MCF 10A (cell line): ENCODE data around the gene FAM204A. TPM values are rescaled to one million over a fixed set of nuclear protein-coding genes. Genes with fewer than 3 reads are reported as not detected.

Source experiments
- BruUV-seq: library from RNA; stranded (reverse); fragments of 400-500 nt; replicated peaks from 2 replicates; lab custom pipeline; 2021; lab: Mats Ljungman, UMichigan
- CTCF ChIA-PET: fragments of 300-600 bp; sonication (Branson Sonifier 250); formaldehyde crosslinking; extraction: SDS; loops from one replicate; lab custom pipeline; 2021; ENCODE audit warnings: antibody characterized with exemption, inconsistent platforms; lab: Yijun Ruan, JAX
- POLR2A ChIA-PET: fragments of 300-600, 350-650 bp; sonication (Branson Sonifier 250); formaldehyde crosslinking; extraction: SDS; loops from one replicate; lab custom pipeline; 2020; ENCODE audit warnings: antibody characterized with exemption, inconsistent platforms; lab: Yijun Ruan, JAX
- DNase-seq: peaks from one replicate; pipeline ENCODE4 v3.0.0-alpha.2; 2018; ENCODE audit not compliant: unreplicated experiment
- H3K27ac Mint-ChIP-seq: one replicate; pipeline ENCODE4 v1.8.0; 2022; ENCODE audit warnings: mild to moderate bottlenecking, low read depth, mixed read lengths; ENCODE audit not compliant: unreplicated experiment
- H3K27me3 Mint-ChIP-seq: one replicate; pipeline ENCODE4 v1.8.0; 2022; ENCODE audit warnings: mixed read lengths; ENCODE audit not compliant: insufficient read depth, unreplicated experiment
- H3K36me3 Mint-ChIP-seq: one replicate; pipeline ENCODE4 v1.8.0; 2022; ENCODE audit warnings: mild to moderate bottlenecking, moderate library complexity, mixed read lengths; ENCODE audit not compliant: insufficient read depth, unreplicated experiment
- H3K4me1 Mint-ChIP-seq: one replicate; pipeline ENCODE4 v1.8.0; 2022; ENCODE audit warnings: mixed read lengths; ENCODE audit not compliant: insufficient read depth, unreplicated experiment
- H3K4me3 Mint-ChIP-seq: one replicate; pipeline ENCODE4 v1.8.0; 2022; ENCODE audit warnings: mild to moderate bottlenecking, moderate library complexity, mixed read lengths; ENCODE audit not compliant: unreplicated experiment
- H3K9me3 Mint-ChIP-seq: one replicate; pipeline ENCODE4 v1.8.0; 2022; ENCODE audit warnings: mixed read lengths; ENCODE audit not compliant: unreplicated experiment
- CTCF ChIP-seq: fragments of 200-600 bp; IDR thresholded peaks from one replicate; pipeline ENCODE4 v1.8.0; 2022; ENCODE audit warnings: antibody characterized with exemption, mild to moderate bottlenecking; ENCODE audit not compliant: unreplicated experiment
- intact Hi-C: fragments of 100-400 bp; cut with micrococcal nuclease; formaldehyde crosslinking; loops from 2 replicates; pipeline ENCODE4 v1.14.1; 2022
- total RNA-seq: library from RNA; stranded (reverse); gene quantifications from 2 replicates; pipeline ENCODE4 v1.2.3, GENCODE V29; 2022

FAM204A gene
- total RNA-seq, 1 experiment from 2014 or later, result 103 TPM

- BruUV-seq, result no TSS peak
- no peaks in the 10 kb centered on the region for H3K9me3 Mint-ChIP-seq
- TF ChIP-seq CTCF, result no peak
These were observed 14.5 kb upstream of the FAM204A start for GRCh38 chr10:118356628-118357027.

DNA sequence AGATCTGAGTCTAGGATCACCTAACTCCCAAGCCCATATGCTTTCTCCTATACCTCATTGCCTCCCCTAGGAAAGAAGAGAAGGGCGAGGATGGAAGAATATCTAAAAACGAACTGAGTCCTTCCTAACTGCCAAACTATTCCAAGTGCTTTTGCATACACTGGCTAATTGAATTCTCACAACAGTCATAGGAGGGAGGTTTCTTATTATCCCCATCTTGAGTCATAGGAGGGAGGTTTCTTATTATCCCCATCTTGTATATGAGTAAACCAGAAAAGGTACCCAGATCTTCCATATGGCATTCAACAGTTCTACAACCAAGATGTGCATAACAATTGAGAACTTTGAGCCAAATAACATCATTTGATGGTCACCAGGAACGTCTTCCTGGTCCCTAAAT, 13.1 kb upstream of the FAM204A start:
- peaks cover 21% of the 10 kb centered on the region for H3K27me3 Mint-ChIP-seq
- intact Hi-C loops, result no loop called here

More at GRCh38 chr10:118356628-118357027, 14.5 kb upstream of the FAM204A start:
- DNase-seq, result no peak
- H3K27me3 Mint-ChIP-seq, result peaks cover 11% of the 10 kb centered on the region
- no peak overlapping the region for H3K4me3 Mint-ChIP-seq
- no peaks in the 10 kb centered on the region for H3K36me3 Mint-ChIP-seq
- no peaks in the 10 kb centered on the region for H3K4me1 Mint-ChIP-seq
- intact Hi-C loops, result no loop called here
- ChIA-PET POLR2A (interaction anchor here (0.6 kb wide), 1 partner anchor 9 kb away, joined by 3 read pairs; no protein-coding TSS in a partner anchor), CTCF (no interaction called here)
- no peak overlapping the region for H3K27ac Mint-ChIP-seq

DNA sequence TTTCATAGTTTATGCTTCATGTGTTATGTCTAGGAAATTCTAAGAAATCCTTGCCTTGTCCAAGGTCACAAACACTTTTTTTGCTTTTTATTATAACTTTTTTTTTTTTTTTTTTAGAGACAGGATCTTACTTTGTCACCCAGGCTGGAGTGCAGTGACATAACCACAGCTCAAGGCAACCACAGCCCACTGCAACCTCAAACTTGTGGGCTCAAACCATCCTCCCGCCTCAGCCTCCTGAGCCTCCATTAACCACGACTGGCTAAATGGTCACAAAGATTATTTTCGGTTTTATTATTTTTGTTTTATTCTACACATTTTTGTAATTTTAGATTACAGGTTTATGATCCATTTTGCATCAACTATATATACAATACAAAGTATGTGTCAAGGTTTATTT, 7.1 kb upstream of the FAM204A start:
- ChIA-PET CTCF (interaction anchor here (0.6 kb wide), 1 partner anchor 109 kb away, joined by 3 read pairs; no protein-coding TSS in a partner anchor), POLR2A (no interaction called here)
- Mint-ChIP-seq H3K4me1 (no peaks in the 10 kb centered on the region), H3K4me3 (no peak overlapping the region), H3K36me3 (no peaks in the 10 kb centered on the region), H3K27ac (no peak overlapping the region), H3K27me3 (peaks cover 21% of the 10 kb centered on the region), H3K9me3 (no peaks in the 10 kb centered on the region)
- no TSS peak for BruUV-seq
- intact Hi-C loops, result no loop called here
- no peak for DNase-seq
- TF ChIP-seq CTCF, result no peak

More for the DNA sequence above, 13.1 kb upstream of the FAM204A start:
- H3K4me1 Mint-ChIP-seq, result no peaks in the 10 kb centered on the region
- H3K27ac Mint-ChIP-seq, result no peak overlapping the region
- BruUV-seq, result no TSS peak
- DNase-seq, result no peak
- H3K9me3 Mint-ChIP-seq, result no peaks in the 10 kb centered on the region
- ChIA-PET POLR2A (no interaction called here), CTCF (no interaction called here)
- TF ChIP-seq CTCF, result no peak
- no peak overlapping the region for H3K4me3 Mint-ChIP-seq
- H3K36me3 Mint-ChIP-seq, result no peaks in the 10 kb centered on the region

GRCh38 chr10:118343549-118343948, 1.4 kb upstream of the FAM204A start:
- ChIA-PET POLR2A (interaction anchor here (1.7 kb wide), 1 partner anchor 158 kb away, joined by 4 read pairs; no protein-coding TSS in a partner anchor), CTCF (interaction anchor here (0.5 to 1.5 kb wide), 6 partner anchors 22 to 973 kb away, joined by 3 to 4 read pairs (median 3); no protein-coding TSS in a partner anchor)
- Mint-ChIP-seq H3K27ac (no peak overlapping the region), H3K27me3 (no peaks in the 10 kb centered on the region), H3K36me3 (peaks cover 16% of the 10 kb centered on the region), H3K4me1 (peaks cover 21% of the 10 kb centered on the region), H3K4me3 (no peak overlapping the region), H3K9me3 (no peaks in the 10 kb centered on the region)
- BruUV-seq, result no TSS peak
- TF ChIP-seq CTCF, result no peak
- intact Hi-C loops, result loop anchor here (2.0 kb wide), 1 partner anchor 79 kb away; no protein-coding TSS in a partner anchor
- no peak for DNase-seq
